Testis (tissue), 3 donors: ENCODE measurements around the gene CDS2. TPM values are rescaled to one million over a fixed set of nuclear protein-coding genes. Genes with fewer than 3 reads are reported as not detected.

ENCODE experiments used
- DNase-seq: peaks from one replicate; pipeline ENCODE4 v3.0.0-alpha.2; 2019
- H3K27ac ChIP-seq, 2 donors: fragments of 200-600 bp; sonication (generic); one replicate each; pipeline ENCODE4 v1.5.1; 2019
- H3K27me3 ChIP-seq: fragments of 200-600 bp; sonication (generic); one replicate; pipeline ENCODE4 v1.5.1; 2019
- H3K36me3 ChIP-seq: fragments of 200-600 bp; sonication (generic); one replicate; pipeline ENCODE4 v1.5.1; 2017; ENCODE audit warnings: low read depth; ENCODE audit errors: missing control alignments
- H3K4me1 ChIP-seq: fragments of 200-600 bp; sonication (generic); one replicate; pipeline ENCODE4 v1.5.1; 2019
- H3K4me3 ChIP-seq, 2 donors: fragments of 200-600 bp; sonication (generic); one replicate each; pipeline ENCODE4 v1.5.1; 2017 to 2019
- H3K9me3 ChIP-seq: fragments of 200-600 bp; sonication (generic); one replicate; pipeline ENCODE4 v1.5.1; 2017
- CTCF ChIP-seq, 3 experiments: fragments of 450-650 bp in 2 of 3; fragments of 200-600 bp in 1 of 3; sonication (generic) in 1 of 3; IDR thresholded peaks; one replicate each; pipeline ENCODE4 v1.5.1; 2016 to 2019; ENCODE audit warnings: antibody characterized with exemption in 3 of 3, mild to moderate bottlenecking in 2 of 3, moderate library complexity in 1 of 3
- POLR2A ChIP-seq: fragments of 450-650 bp; IDR thresholded peaks from one replicate; pipeline ENCODE4 v1.6.1; 2017; ENCODE audit warnings: antibody characterized with exemption, mild to moderate bottlenecking, moderate library complexity
- WGBS, 2 donors: methylation state at CpG; one replicate each; pipeline ENCODE4 v1.1.5; 2018; 5-methylcytosine and 5-hydroxymethylcytosine counted together
- intact Hi-C: fragments of 100-400 bp; cut with DNase I; formaldehyde crosslinking; loops from one replicate; pipeline ENCODE4 v1.15.1; 2023; ENCODE audit warnings: low total_unique reads
- polyA plus RNA-seq: library from polyadenylated mRNA; stranded (reverse); fragments of 350-450 nt; fragmentation: Illumina TruSeq; extraction: RNeasy Lipid Tissue Mini Kit (QIAGEN cat#74804); gene quantifications from one replicate; pipeline ENCODE4 v1.2.3, GENCODE V29; 2014; ENCODE audit warnings: low read depth, low replicate concordance; ENCODE audit not compliant: insufficient read depth
- total RNA-seq, 2 donors: library from RNA; depleted of rRNA; stranded (reverse); fragments of >200 nt; gene quantifications; one replicate each; pipeline ENCODE4 v1.2.3, GENCODE V29; 2016

The CDS2 gene
- total and polyA plus RNA-seq, 3 donors from 2014 or later: 55.0 to 71.0 (median 65.7) TPM

- H3K27me3 ChIP-seq: no peaks in the 10 kb centered on the region
- H3K4me3 ChIP-seq: no peak overlapping the region
- H3K36me3 ChIP-seq: no peaks in the 10 kb centered on the region
- peaks cover 8% of the 10 kb centered on the region for H3K4me1 ChIP-seq
- H3K9me3 ChIP-seq: no peaks in the 10 kb centered on the region
- DNase-seq: no peak
- no peak overlapping the region for H3K27ac ChIP-seq
- 91 to 92% methylated on average over 3 of the region's 3 CpGs for WGBS, 2 donors
- no peak for TF ChIP-seq CTCF (IDR thresholded peaks at IDR 0.05)
- no peak for TF ChIP-seq POLR2A
- intact Hi-C loops: no loop called here
Observed at GRCh38 chr20:5178046-5178445, 51.2 kb downstream of the CDS2 start.

DNA sequence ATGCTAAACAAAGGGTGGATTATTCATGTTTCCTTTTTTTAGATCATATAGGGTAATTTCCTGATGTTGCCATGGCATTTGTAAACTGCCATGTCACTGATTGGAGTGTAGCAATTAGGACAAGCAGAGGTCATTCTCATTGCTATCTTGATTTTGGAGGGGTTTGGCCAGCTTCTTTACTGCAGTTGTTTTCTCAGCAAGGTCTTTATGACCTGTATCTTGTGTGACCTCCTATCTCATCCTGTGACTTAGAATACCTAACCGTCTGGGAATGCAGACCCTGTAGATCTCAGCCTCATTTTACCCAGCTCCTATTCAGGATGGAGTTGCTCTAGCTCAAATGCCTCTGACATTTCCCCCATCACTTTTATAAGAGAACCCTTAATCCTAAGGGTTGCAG, 53.6 kb downstream of the CDS2 start:
- intact Hi-C loops: no loop called here
- no peaks in the 10 kb centered on the region for H3K36me3 ChIP-seq

DNA sequence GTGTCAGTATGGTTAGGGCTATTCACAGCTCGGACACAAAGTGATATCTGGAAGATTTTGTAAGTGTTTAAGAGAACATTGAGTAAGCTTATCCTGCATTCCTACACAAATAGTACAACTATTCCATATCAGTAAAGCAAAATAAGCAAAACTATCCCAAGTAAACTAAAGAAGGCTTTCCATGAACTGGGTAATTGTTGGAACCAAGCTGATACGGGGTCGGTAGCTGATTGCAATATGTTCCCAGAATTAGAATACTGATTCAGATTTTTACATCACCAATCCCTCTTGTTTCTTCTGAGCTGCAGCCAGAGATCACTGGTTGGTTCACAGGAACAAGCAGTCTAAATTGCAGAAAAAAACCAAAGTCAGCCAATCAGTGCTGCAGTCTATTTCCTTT, 54.1 kb downstream of the CDS2 start:
- peak overlapping the region in 1 of 2 donors; percentile 69 for H3K27ac ChIP-seq
- TF ChIP-seq CTCF (IDR thresholded peaks at IDR 0.05) (no peak), POLR2A (no peak)

More for the DNA sequence above, 53.6 kb downstream of the CDS2 start:
- Histone ChIP-seq H3K27me3 (no peaks in the 10 kb centered on the region), H3K27ac (peak overlapping the region in 1 of 2 donors; percentile 69), H3K4me3 (no peak overlapping the region), H3K9me3 (no peaks in the 10 kb centered on the region), H3K4me1 (peaks cover 8% of the 10 kb centered on the region)
- no peak for TF ChIP-seq POLR2A
- no peak for TF ChIP-seq CTCF (IDR thresholded peaks at IDR 0.05)
- 41 to 62% methylated on average over 1 of the region's 1 CpG for WGBS, 2 donors
- DNase-seq: no peak

DNA sequence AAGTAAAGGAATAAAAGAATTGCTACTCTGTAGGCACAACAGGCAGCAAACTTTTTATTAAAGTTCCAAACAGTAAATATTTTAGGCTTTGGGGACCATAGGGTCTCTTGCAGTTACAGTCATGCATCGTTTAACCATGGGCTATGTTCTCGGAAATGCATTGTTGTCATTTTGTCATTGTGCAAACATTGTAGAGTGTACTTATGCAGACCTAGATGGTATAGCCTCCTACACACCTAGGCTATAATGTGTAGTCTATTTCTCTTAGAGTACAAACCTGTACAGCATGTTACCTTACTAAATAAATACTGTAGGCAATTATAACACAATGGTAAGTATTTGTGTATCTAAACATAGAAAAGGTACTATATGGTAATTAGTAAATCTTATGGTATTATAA, 54.7 kb downstream of the CDS2 start:
- Histone ChIP-seq H3K36me3 (no peaks in the 10 kb centered on the region), H3K27ac (peak overlapping the region in 1 of 2 donors; percentile 69), H3K9me3 (no peaks in the 10 kb centered on the region), H3K27me3 (no peaks in the 10 kb centered on the region), H3K4me3 (no peak overlapping the region), H3K4me1 (peaks cover 8% of the 10 kb centered on the region)
- no peak for DNase-seq
- intact Hi-C loops: no loop called here
- 91 to 100% methylated on average over 2 of the region's 2 CpGs for WGBS, 2 donors
- no peak for TF ChIP-seq POLR2A
- no peak for TF ChIP-seq CTCF (IDR thresholded peaks at IDR 0.05)

More for the DNA sequence above, 54.1 kb downstream of the CDS2 start:
- Histone ChIP-seq H3K4me1 (peaks cover 8% of the 10 kb centered on the region), H3K36me3 (no peaks in the 10 kb centered on the region), H3K27me3 (no peaks in the 10 kb centered on the region), H3K4me3 (no peak overlapping the region), H3K9me3 (no peaks in the 10 kb centered on the region)
- DNase-seq: no peak
- WGBS, 2 donors: 37 to 54% methylated on average over 3 of the region's 3 CpGs
- intact Hi-C loops: no loop called here

GRCh38 chr20:5181958-5182357, 55.1 kb downstream of the CDS2 start:
- H3K9me3 ChIP-seq: no peaks in the 10 kb centered on the region
- H3K27me3 ChIP-seq: no peaks in the 10 kb centered on the region
- H3K36me3 ChIP-seq: no peaks in the 10 kb centered on the region
- peak overlapping the region in 1 of 2 donors; percentile 69 for H3K27ac ChIP-seq
- intact Hi-C loops: no loop called here
- DNase-seq: no peak
- H3K4me3 ChIP-seq: no peak overlapping the region
- H3K4me1 ChIP-seq: peaks cover 8% of the 10 kb centered on the region
- TF ChIP-seq POLR2A (no peak), CTCF (IDR thresholded peaks at IDR 0.05) (no peak)
